Ishikawa (cell line): ENCODE data around the gene TC2N.

Experiments
- EGR1 ChIP-seq: IDR thresholded peaks from 2 replicates; pipeline ENCODE4 v1.6.1; 2012
- EP300 ChIP-seq: IDR thresholded peaks from 2 replicates; pipeline ENCODE4 v1.6.1; 2012; ENCODE audit warnings: borderline replicate concordance
- MAX ChIP-seq: IDR thresholded peaks from 2 replicates; pipeline ENCODE4 v1.6.1; 2012
- RAD21 ChIP-seq: IDR thresholded peaks from 2 replicates; pipeline ENCODE4 v1.6.1; 2012; ENCODE audit warnings: low read depth
- TAF1 ChIP-seq: IDR thresholded peaks from 2 replicates; pipeline ENCODE4 v1.6.1; 2012; ENCODE audit warnings: low read depth, mild to moderate bottlenecking
- TEAD4 ChIP-seq: IDR thresholded peaks from 2 replicates; pipeline ENCODE4 v1.6.1; 2012
- YY1 ChIP-seq: IDR thresholded peaks from 2 replicates; pipeline ENCODE4 v1.6.1; 2012; ENCODE audit warnings: low read depth

- TF ChIP-seq EP300, result no peak
- no peak for TF ChIP-seq YY1
- no peak for TF ChIP-seq MAX
- no peak for TF ChIP-seq RAD21
- no peak for TF ChIP-seq EGR1
- TF ChIP-seq TEAD4, result no peak
- no peak for TF ChIP-seq TAF1
Measured at GRCh38 chr14:91844029-91844428, 23.3 kb downstream of the TC2N start.
